DND-41 (cell line): ENCODE data around the gene MYOM3.

Source experiments
- CTCF ChIP-seq: IDR thresholded peaks from 2 replicates; pipeline ENCODE4 v1.5.1; 2012; ENCODE audit warnings: borderline replicate concordance, low read length, moderate library complexity, mild to moderate bottlenecking; ENCODE audit not compliant: poor library complexity, severe bottlenecking; ENCODE audit errors: extremely low read depth
- EZH2 ChIP-seq: IDR thresholded peaks from 3 replicates; pipeline ENCODE4 v1.6.1; 2012; ENCODE audit warnings: borderline replicate concordance, low read depth, mild to moderate bottlenecking, moderate library complexity, low read length, inconsistent platforms; ENCODE audit not compliant: severe bottlenecking

DNA sequence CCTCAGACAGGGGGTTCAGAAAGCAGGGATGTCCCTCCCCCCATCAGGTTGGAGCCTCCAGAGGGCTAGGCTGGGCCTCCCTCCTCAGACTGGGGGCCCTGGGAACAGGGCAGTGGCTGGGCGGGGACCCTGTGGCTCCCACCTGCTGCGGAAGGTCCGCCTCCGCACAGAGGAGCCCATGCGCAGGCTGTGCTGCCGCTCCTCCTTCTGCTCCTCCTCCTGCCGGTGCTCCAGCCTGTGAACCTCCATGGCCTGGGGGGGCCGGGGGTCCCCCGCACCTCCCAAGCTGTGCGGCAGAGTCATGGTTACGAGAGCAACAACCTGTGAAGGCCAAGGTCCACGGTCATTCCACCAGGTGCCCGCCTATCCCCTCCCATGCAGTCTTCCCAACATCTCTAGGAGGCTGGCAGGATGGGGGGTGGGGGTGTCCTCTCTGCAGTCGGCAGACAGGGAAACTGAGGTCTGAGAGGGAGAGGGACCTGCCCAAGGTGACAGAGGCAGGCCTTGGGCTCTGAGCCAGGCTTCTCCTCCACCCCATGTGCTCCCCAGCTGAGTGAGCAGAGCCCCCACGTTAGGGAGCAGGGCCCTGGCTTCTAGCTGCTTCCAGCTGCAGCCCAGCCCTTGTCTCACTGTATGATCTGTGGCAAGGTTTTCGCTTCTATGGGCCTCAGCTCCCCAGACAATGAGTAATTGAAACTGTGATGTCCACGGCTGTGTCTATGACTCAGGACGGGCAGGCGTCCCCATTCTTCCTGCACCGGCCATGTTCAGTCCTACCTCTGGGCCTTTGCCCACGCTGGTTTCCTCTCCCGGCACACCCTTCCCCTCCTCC, 3.4 kb downstream of the MYOM3 start:
- TF ChIP-seq CTCF (no peak), EZH2 (no peak)
